ENCODE measurements around the gene CBY1. TPM values are rescaled to one million over a fixed set of nuclear protein-coding genes. Genes with fewer than 3 reads are reported as not detected.

CBY1 gene
- total and polyA plus RNA-seq, 2 donors (not counting 1 experiment from before 2014, with no cell fraction given): 14.5 to 42.3 TPM

- DNase-seq (ENCODE audit: low read depth in 2 of 2): no peak
- Histone ChIP-seq H3K79me2 (ENCODE audit: control insufficient read depth, insufficient read depth, low read length) (no peaks in the 10 kb centered on the region), H3K27ac (ENCODE audit: insufficient read depth, low read length) (no peak overlapping the region), H3K9me3 (ENCODE audit: control insufficient read depth, insufficient read depth, low read depth, low read length) (no peaks in the 10 kb centered on the region), H3K4me3 (replicated peaks in 1 of 4; ENCODE audit: control extremely low read depth in 1 of 4, insufficient read depth in 1 of 4, low read depth in 3 of 4, low read length in 4 of 4) (no peak overlapping the region), H3K4me2 (ENCODE audit: extremely low read depth, insufficient read depth, low read length) (no peak overlapping the region), H3K36me3 (ENCODE audit: control insufficient read depth, insufficient read depth, low read length) (peaks cover 24% of the 10 kb centered on the region), H4K20me1 (ENCODE audit: control insufficient read depth, extremely low read depth, insufficient read depth, low read length) (no peaks in the 10 kb centered on the region), H3K9ac (ENCODE audit: insufficient read depth, low read length) (no peak overlapping the region), H3K27me3 (ENCODE audit: control insufficient read depth, insufficient read depth, low read length) (no peaks in the 10 kb centered on the region), H3K4me1 (ENCODE audit: control insufficient read depth, extremely low read depth, insufficient read depth, low read length) (peaks cover 5% of the 10 kb centered on the region), H2AFZ (ENCODE audit: low read length) (no peak overlapping the region)
- TF ChIP-seq EZH2 (IDR thresholded peaks at IDR 0.05; ENCODE audit: low read length, missing control alignments): no peak
- TF ChIP-seq, protein P1, sequence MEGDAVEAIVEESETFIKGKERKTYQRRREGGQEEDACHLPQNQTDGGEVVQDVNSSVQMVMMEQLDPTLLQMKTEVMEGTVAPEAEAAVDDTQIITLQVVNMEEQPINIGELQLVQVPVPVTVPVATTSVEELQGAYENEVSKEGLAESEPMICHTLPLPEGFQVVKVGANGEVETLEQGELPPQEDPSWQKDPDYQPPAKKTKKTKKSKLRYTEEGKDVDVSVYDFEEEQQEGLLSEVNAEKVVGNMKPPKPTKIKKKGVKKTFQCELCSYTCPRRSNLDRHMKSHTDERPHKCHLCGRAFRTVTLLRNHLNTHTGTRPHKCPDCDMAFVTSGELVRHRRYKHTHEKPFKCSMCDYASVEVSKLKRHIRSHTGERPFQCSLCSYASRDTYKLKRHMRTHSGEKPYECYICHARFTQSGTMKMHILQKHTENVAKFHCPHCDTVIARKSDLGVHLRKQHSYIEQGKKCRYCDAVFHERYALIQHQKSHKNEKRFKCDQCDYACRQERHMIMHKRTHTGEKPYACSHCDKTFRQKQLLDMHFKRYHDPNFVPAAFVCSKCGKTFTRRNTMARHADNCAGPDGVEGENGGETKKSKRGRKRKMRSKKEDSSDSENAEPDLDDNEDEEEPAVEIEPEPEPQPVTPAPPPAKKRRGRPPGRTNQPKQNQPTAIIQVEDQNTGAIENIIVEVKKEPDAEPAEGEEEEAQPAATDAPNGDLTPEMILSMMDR (conservative IDR thresholded peaks at IDR 0.05 in 1 of 2, IDR thresholded peaks at IDR 0.05 in 1 of 2; ENCODE audit: low read depth in 1 of 2, low read length in 2 of 2): no peak
Observed at GRCh38 chr22:38721551-38721950, 65.1 kb downstream of the CBY1 start.

Other genes with a start within 250 kb of the CBY1 start
- gene KCNJ4, start 201.4 kb upstream of the CBY1 start, total RNA-seq: not detected in 2 replicates
- not detected in 2 replicates for gene KCNJ4, start 201.4 kb upstream of the CBY1 start, polyA plus RNA-seq
- gene KDELR3, start 188.5 kb upstream of the CBY1 start, total RNA-seq: 42.1 and 78.8 TPM in 2 replicates
- gene KDELR3, start 188.5 kb upstream of the CBY1 start, polyA plus RNA-seq: 161 and 305 TPM in 2 replicates
- 362 and 420 TPM in 2 replicates for gene DDX17, start 150.3 kb upstream of the CBY1 start, total RNA-seq
- gene DDX17, start 150.3 kb upstream of the CBY1 start, polyA plus RNA-seq: 244 and 325 TPM in 2 replicates
- 4.0 and 5.1 TPM in 2 replicates for gene DMC1, start 86.5 kb upstream of the CBY1 start, total RNA-seq
- 0.54 and 5.9 TPM in 2 replicates for gene DMC1, start 86.5 kb upstream of the CBY1 start, polyA plus RNA-seq
- 0.66 and 0.77 TPM in 2 replicates for gene FAM227A, start 246 bp upstream of the CBY1 start, total RNA-seq
- 0.19 and 0.69 TPM in 2 replicates for gene FAM227A, start 246 bp upstream of the CBY1 start, polyA plus RNA-seq
- 61.1 and 65.0 TPM in 2 replicates for gene TOMM22, start 25.3 kb downstream of the CBY1 start, total RNA-seq
- 80.3 and 112 TPM in 2 replicates for gene TOMM22, start 25.3 kb downstream of the CBY1 start, polyA plus RNA-seq
- gene JOSD1, start 44.3 kb downstream of the CBY1 start, total RNA-seq: 59.1 and 62.1 TPM in 2 replicates
- 35.9 and 40.5 TPM in 2 replicates for gene JOSD1, start 44.3 kb downstream of the CBY1 start, polyA plus RNA-seq
- 18.0 and 23.1 TPM in 2 replicates for gene GTPBP1, start 49.3 kb downstream of the CBY1 start, total RNA-seq
- 20.6 and 26.6 TPM in 2 replicates for gene GTPBP1, start 49.3 kb downstream of the CBY1 start, polyA plus RNA-seq
- gene SUN2, start 99.4 kb downstream of the CBY1 start, total RNA-seq: 42.1 and 76.6 TPM in 2 replicates
- gene SUN2, start 99.4 kb downstream of the CBY1 start, polyA plus RNA-seq: 26.2 and 27.4 TPM in 2 replicates
- gene DNAL4, start 137.5 kb downstream of the CBY1 start, total RNA-seq: 23.4 and 25.1 TPM in 2 replicates
- 9.0 and 13.3 TPM in 2 replicates for gene DNAL4, start 137.5 kb downstream of the CBY1 start, polyA plus RNA-seq
- 1.0 and 2.0 TPM in 2 replicates for gene NPTXR, start 187.4 kb downstream of the CBY1 start, total RNA-seq
- gene NPTXR, start 187.4 kb downstream of the CBY1 start, polyA plus RNA-seq: 0.84 and 1.0 TPM in 2 replicates
- 45.7 and 53.8 TPM in 2 replicates for gene CBX6, start 215.6 kb downstream of the CBY1 start, total RNA-seq
- gene CBX6, start 215.6 kb downstream of the CBY1 start, polyA plus RNA-seq: 20.3 and 25.5 TPM in 2 replicates

Measured in fibroblast of lung (primary cell).